ENCODE measurements around the gene GALK1. TPM values are rescaled to one million over a fixed set of nuclear protein-coding genes. Genes with fewer than 3 reads are reported as not detected.

The GALK1 gene
- total and polyA plus RNA-seq, 9 of the 15 experiments (the other 6 are each of a cell fraction or from before 2014, with no cell fraction given) = 0.45 to 51.6 (median 17.4) TPM

DNA sequence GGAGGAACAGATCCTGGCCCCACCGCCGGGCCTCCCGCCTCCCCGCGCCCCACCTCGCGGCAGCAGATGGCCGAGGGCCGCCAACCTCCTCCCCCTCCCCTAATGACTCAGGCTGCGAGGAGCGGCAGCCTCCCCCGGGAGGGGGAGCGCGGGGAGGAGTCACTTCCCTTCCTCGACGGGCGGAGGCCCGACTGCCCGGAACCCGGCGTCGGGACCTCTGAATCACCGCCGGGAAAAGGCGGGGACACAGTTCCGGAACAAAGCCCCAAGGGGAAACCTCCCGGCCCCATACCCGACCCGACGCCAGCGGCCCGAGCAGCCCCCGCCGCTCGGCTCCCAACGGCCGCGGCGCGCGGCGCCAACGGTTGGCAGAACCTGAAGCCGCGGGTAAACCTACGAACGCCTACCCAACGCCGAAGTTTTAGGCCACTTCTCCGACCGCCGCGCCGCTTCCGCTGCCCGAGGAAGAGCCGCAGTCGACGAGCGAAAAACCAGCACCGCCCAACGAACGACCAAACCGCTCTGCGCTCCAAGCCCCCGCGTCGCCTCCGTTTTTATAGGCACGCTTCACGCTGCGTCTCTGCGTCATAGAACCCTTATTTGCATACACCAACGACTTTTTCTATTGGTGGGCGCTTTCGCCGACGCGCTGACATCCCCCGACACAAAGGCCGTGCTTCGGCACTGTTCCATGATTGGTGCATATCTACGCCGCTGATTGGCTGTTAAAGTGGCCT, 14.4 kb upstream of the GALK1 start (continued):
- TF ChIP-seq, protein P1, sequence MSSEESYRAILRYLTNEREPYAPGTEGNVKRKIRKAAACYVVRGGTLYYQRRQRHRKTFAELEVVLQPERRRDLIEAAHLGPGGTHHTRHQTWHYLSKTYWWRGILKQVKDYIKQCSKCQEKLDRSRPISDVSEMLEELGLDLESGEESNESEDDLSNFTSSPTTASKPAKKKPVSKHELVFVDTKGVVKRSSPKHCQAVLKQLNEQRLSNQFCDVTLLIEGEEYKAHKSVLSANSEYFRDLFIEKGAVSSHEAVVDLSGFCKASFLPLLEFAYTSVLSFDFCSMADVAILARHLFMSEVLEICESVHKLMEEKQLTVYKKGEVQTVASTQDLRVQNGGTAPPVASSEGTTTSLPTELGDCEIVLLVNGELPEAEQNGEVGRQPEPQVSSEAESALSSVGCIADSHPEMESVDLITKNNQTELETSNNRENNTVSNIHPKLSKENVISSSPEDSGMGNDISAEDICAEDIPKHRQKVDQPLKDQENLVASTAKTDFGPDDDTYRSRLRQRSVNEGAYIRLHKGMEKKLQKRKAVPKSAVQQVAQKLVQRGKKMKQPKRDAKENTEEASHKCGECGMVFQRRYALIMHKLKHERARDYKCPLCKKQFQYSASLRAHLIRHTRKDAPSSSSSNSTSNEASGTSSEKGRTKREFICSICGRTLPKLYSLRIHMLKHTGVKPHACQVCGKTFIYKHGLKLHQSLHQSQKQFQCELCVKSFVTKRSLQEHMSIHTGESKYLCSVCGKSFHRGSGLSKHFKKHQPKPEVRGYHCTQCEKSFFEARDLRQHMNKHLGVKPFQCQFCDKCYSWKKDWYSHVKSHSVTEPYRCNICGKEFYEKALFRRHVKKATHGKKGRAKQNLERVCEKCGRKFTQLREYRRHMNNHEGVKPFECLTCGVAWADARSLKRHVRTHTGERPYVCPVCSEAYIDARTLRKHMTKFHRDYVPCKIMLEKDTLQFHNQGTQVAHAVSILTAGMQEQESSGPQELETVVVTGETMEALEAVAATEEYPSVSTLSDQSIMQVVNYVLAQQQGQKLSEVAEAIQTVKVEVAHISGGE (CRISPR knock-in tag; IDR thresholded peaks at IDR 0.05) = peak in 2 of 3 experiments; percentile 25 to 89; a peak in 2 of 6 replicates
- TF ChIP-seq, protein P2, sequence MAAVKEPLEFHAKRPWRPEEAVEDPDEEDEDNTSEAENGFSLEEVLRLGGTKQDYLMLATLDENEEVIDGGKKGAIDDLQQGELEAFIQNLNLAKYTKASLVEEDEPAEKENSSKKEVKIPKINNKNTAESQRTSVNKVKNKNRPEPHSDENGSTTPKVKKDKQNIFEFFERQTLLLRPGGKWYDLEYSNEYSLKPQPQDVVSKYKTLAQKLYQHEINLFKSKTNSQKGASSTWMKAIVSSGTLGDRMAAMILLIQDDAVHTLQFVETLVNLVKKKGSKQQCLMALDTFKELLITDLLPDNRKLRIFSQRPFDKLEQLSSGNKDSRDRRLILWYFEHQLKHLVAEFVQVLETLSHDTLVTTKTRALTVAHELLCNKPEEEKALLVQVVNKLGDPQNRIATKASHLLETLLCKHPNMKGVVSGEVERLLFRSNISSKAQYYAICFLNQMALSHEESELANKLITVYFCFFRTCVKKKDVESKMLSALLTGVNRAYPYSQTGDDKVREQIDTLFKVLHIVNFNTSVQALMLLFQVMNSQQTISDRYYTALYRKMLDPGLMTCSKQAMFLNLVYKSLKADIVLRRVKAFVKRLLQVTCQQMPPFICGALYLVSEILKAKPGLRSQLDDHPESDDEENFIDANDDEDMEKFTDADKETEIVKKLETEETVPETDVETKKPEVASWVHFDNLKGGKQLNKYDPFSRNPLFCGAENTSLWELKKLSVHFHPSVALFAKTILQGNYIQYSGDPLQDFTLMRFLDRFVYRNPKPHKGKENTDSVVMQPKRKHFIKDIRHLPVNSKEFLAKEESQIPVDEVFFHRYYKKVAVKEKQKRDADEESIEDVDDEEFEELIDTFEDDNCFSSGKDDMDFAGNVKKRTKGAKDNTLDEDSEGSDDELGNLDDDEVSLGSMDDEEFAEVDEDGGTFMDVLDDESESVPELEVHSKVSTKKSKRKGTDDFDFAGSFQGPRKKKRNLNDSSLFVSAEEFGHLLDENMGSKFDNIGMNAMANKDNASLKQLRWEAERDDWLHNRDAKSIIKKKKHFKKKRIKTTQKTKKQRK (IDR thresholded peaks at IDR 0.05; ENCODE audit: borderline replicate concordance, low read depth, low read length) = no peak
- TF ChIP-seq, protein P3, sequence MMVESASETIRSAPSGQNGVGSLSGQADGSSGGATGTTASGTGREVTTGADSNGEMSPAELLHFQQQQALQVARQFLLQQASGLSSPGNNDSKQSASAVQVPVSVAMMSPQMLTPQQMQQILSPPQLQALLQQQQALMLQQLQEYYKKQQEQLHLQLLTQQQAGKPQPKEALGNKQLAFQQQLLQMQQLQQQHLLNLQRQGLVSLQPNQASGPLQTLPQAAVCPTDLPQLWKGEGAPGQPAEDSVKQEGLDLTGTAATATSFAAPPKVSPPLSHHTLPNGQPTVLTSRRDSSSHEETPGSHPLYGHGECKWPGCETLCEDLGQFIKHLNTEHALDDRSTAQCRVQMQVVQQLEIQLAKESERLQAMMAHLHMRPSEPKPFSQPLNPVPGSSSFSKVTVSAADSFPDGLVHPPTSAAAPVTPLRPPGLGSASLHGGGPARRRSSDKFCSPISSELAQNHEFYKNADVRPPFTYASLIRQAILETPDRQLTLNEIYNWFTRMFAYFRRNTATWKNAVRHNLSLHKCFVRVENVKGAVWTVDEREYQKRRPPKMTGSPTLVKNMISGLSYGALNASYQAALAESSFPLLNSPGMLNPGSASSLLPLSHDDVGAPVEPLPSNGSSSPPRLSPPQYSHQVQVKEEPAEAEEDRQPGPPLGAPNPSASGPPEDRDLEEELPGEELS (CRISPR knock-in tag; IDR thresholded peaks at IDR 0.05; ENCODE audit: borderline replicate concordance) = no peak; the same call in none of the 2 replicates
- TF ChIP-seq, protein P4, sequence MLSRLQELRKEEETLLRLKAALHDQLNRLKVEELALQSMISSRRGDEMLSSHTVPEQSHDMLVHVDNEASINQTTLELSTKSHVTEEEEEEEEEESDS (CRISPR knock-in tag; IDR thresholded peaks at IDR 0.05) = no peak
- peak; percentile 77; the same call in 1 of the 2 replicates for TF ChIP-seq JUND (IDR thresholded peaks at IDR 0.05; ENCODE audit: borderline replicate concordance, low read depth, low read length)
- TF ChIP-seq JUND (tag; IDR thresholded peaks at IDR 0.05; ENCODE audit: borderline replicate concordance, low read depth, low read length) = peak; percentile 55; the same call in 1 of the 3 replicates
- no peak for TF ChIP-seq MIER1 (IDR thresholded peaks at IDR 0.05; ENCODE audit: low read depth)
- no peak for TF ChIP-seq ZZZ3 (IDR thresholded peaks at IDR 0.05)
- 0 out of 2 replicates have a peak, but pooled peaks have one; percentile 11 for TF ChIP-seq NR4A1 (CRISPR knock-in tag; IDR thresholded peaks at IDR 0.05)
- TF ChIP-seq NR4A1 (tag; IDR thresholded peaks at IDR 0.05) = no peak; the same call in 1 of the 2 replicates
- peak; percentile 28; the same call in 1 of the 2 replicates for TF ChIP-seq STAG1 (CRISPR knock-in tag; IDR thresholded peaks at IDR 0.05; ENCODE audit: borderline replicate concordance)
- TF ChIP-seq ARID3B (CRISPR knock-in tag; IDR thresholded peaks at IDR 0.05; ENCODE audit: borderline replicate concordance) = no peak
- no peak; the same call in 1 of the 2 replicates for TF ChIP-seq HLTF (IDR thresholded peaks at IDR 0.05)

Measured in K562 (cell line).